CD8-positive, alpha-beta memory T cell (primary cell): Measurements from ENCODE around the gene SPECC1. TPM values are rescaled to one million over a fixed set of nuclear protein-coding genes. Genes with fewer than 3 reads are reported as not detected.

ENCODE experiments used
- CTCF ChIA-PET: fragments of 350-600 bp; sonication (Branson Sonifier 250); formaldehyde crosslinking; loops from one replicate; lab custom pipeline; 2021; ENCODE audit warnings: antibody characterized with exemption; lab: Charles Lee
- POLR2A ChIA-PET: fragments of 350-600 bp; sonication (Branson Sonifier 250); formaldehyde crosslinking; loops from one replicate; lab custom pipeline; 2021; ENCODE audit warnings: antibody characterized with exemption; lab: Charles Lee
- DNase-seq, 5 donors: peaks; one replicate each; pipeline versions ENCODE4 v3.0.0 to v3.0.0-alpha.2; 2020 to 2022; ENCODE audit warnings: mixed read lengths in 1 of 5
- H3K27ac ChIP-seq: one replicate; pipeline ENCODE4 v1.7.0; 2013; ENCODE audit warnings: low read depth, mild to moderate bottlenecking, low read length, moderate library complexity
- H3K27me3 ChIP-seq: 2 replicates; pipeline ENCODE4 v1.7.0; 2013; ENCODE audit warnings: low read length, mild to moderate bottlenecking; ENCODE audit not compliant: insufficient read depth, poor library complexity, severe bottlenecking
- H3K36me3 ChIP-seq: 2 replicates; pipeline ENCODE4 v1.7.0; 2013; ENCODE audit warnings: mild to moderate bottlenecking, low read length, moderate library complexity; ENCODE audit not compliant: insufficient read depth
- H3K4me1 ChIP-seq: 2 replicates; pipeline ENCODE4 v1.7.0; 2013; ENCODE audit warnings: mild to moderate bottlenecking, low read length, moderate library complexity; ENCODE audit not compliant: insufficient read depth
- H3K4me3 ChIP-seq: 2 replicates; pipeline ENCODE4 v1.7.0; 2013; ENCODE audit warnings: mild to moderate bottlenecking, low read length
- H3K9me3 ChIP-seq: 2 replicates; pipeline ENCODE4 v1.7.0; 2013; ENCODE audit warnings: mild to moderate bottlenecking, low read length
- H3K27ac Mint-ChIP-seq, 8 donors: one replicate each; pipeline ENCODE4 v1.8.0; 2020 to 2021; ENCODE audit warnings: mixed read lengths in 8 of 8, mild to moderate bottlenecking in 6 of 8, inconsistent platforms in 3 of 8, moderate library complexity in 3 of 8
- H3K27me3 Mint-ChIP-seq, 2 donors: one replicate each; pipeline ENCODE4 v1.8.0; 2020 to 2021; ENCODE audit warnings: mixed read lengths in 2 of 2, mild to moderate bottlenecking in 1 of 2, moderate library complexity in 1 of 2
- H3K36me3 Mint-ChIP-seq, 3 donors: one replicate each; pipeline ENCODE4 v1.8.0; 2020 to 2021; ENCODE audit warnings: mixed read lengths in 3 of 3, inconsistent platforms in 1 of 3, mild to moderate bottlenecking in 1 of 3
- H3K4me1 Mint-ChIP-seq, 3 donors: one replicate each; pipeline ENCODE4 v1.8.0; 2020 to 2021; ENCODE audit warnings: mixed read lengths in 3 of 3, inconsistent platforms in 1 of 3, mild to moderate bottlenecking in 1 of 3
- H3K4me3 Mint-ChIP-seq, 7 donors: one replicate each; pipeline ENCODE4 v1.8.0; 2020 to 2021; ENCODE audit warnings: mixed read lengths in 7 of 7, mild to moderate bottlenecking in 6 of 7, moderate library complexity in 4 of 7, inconsistent platforms in 2 of 7
- H3K9me3 Mint-ChIP-seq, 5 donors: one replicate each; pipeline ENCODE4 v1.8.0; 2020 to 2022; ENCODE audit warnings: mixed read lengths in 5 of 5, mild to moderate bottlenecking in 3 of 5, moderate library complexity in 2 of 5, inconsistent platforms in 1 of 5
- polyA plus RNA-seq: library from polyadenylated mRNA; unstranded; fragments of 300-500 nt; fragmentation: Illumina TruSeq; gene quantifications from one replicate; pipeline ENCODE4 v1.2.3, GENCODE V29; 2021
- total RNA-seq, 2 experiments: library from RNA; stranded (reverse); gene quantifications; one replicate each; pipeline ENCODE4 v1.2.3, GENCODE V29; 2021

SPECC1 gene
- total and polyA plus RNA-seq, 3 experiments from 2014 or later, result 12.5 to 15.9 (median 13.4) TPM

GRCh38 chr17:20281860-20282259 lies 272.7 kb downstream of the SPECC1 start:
- no peak overlapping the region for H3K4me3 ChIP-seq
- peaks cover 15% of the 10 kb centered on the region for H3K4me1 ChIP-seq
- H3K4me3 Mint-ChIP-seq, result no peak overlapping the region
- no peaks in the 10 kb centered on the region for H3K9me3 ChIP-seq
- no peaks in the 10 kb centered on the region for H3K9me3 Mint-ChIP-seq
- no peaks in the 10 kb centered on the region for H3K27me3 ChIP-seq
- POLR2A ChIA-PET, result no interaction called here
- CTCF ChIA-PET, result no interaction called here
- H3K27me3 Mint-ChIP-seq, result peaks cover 0 to 1% of the 10 kb centered on the region in 2 donors
- no peak overlapping the region for H3K27ac Mint-ChIP-seq
- no peak overlapping the region for H3K27ac ChIP-seq
- H3K36me3 ChIP-seq, result no peaks in the 10 kb centered on the region
- no peak for DNase-seq
- H3K4me1 Mint-ChIP-seq, result peaks cover 0 to 3% (median under 1%) of the 10 kb centered on the region in 3 donors
- peaks cover 0 to 7% (median 2%) of the 10 kb centered on the region in 3 donors for H3K36me3 Mint-ChIP-seq

GRCh38 chr17:20282526-20283308 lies 273.6 kb downstream of the SPECC1 start:
- Mint-ChIP-seq H3K36me3 (peaks cover 0 to 5% (median 3%) of the 10 kb centered on the region in 3 donors), H3K4me1 (no peaks in the 10 kb centered on the region), H3K4me3 (peak overlapping the region in 1 of 7 donors; percentile 32), H3K27ac (peak overlapping the region in 1 of 8 donors; percentile 6), H3K27me3 (peaks cover 0 to under 1% of the 10 kb centered on the region in 2 donors), H3K9me3 (no peaks in the 10 kb centered on the region)
- DNase-seq, result no peak
- Histone ChIP-seq H3K36me3 (no peaks in the 10 kb centered on the region), H3K4me1 (peaks cover 6% of the 10 kb centered on the region), H3K4me3 (no peak overlapping the region), H3K27ac (no peak overlapping the region), H3K27me3 (no peaks in the 10 kb centered on the region), H3K9me3 (no peaks in the 10 kb centered on the region)
- POLR2A ChIA-PET, result no interaction called here
- CTCF ChIA-PET, result no interaction called here

- H3K4me1 ChIP-seq, result no peaks in the 10 kb centered on the region
- H3K36me3 Mint-ChIP-seq, result peaks cover 0 to 1% (median 0%) of the 10 kb centered on the region in 3 donors
- H3K4me1 Mint-ChIP-seq, result no peaks in the 10 kb centered on the region
- no peak overlapping the region for H3K4me3 ChIP-seq
- no peak for DNase-seq
- H3K27me3 Mint-ChIP-seq, result no peaks in the 10 kb centered on the region
- H3K27ac Mint-ChIP-seq, result no peak overlapping the region
- ChIA-PET POLR2A (no interaction called here), CTCF (interaction anchor here (1.3 kb wide), 1 partner anchor 37 kb away, joined by 3 read pairs; no protein-coding TSS in a partner anchor)
- H3K4me3 Mint-ChIP-seq, result no peak overlapping the region
- no peaks in the 10 kb centered on the region for H3K9me3 ChIP-seq
- H3K36me3 ChIP-seq, result no peaks in the 10 kb centered on the region
- H3K9me3 Mint-ChIP-seq, result no peaks in the 10 kb centered on the region
- H3K27ac ChIP-seq, result no peak overlapping the region
- no peaks in the 10 kb centered on the region for H3K27me3 ChIP-seq
These were observed 274.9 kb downstream of the SPECC1 start for GRCh38 chr17:20284022-20284421.

- Mint-ChIP-seq H3K4me3 (no peak overlapping the region), H3K36me3 (peaks cover 0 to 1% (median 0%) of the 10 kb centered on the region in 3 donors), H3K27ac (peak overlapping the region in 1 of 8 donors; percentile 73), H3K27me3 (no peaks in the 10 kb centered on the region), H3K4me1 (no peaks in the 10 kb centered on the region), H3K9me3 (no peaks in the 10 kb centered on the region)
- no peak for DNase-seq
- H3K36me3 ChIP-seq, result no peaks in the 10 kb centered on the region
- no peak overlapping the region for H3K4me3 ChIP-seq
- no peak overlapping the region for H3K27ac ChIP-seq
- no peaks in the 10 kb centered on the region for H3K9me3 ChIP-seq
- CTCF ChIA-PET, result interaction anchor here (1.3 kb wide), 1 partner anchor 36 kb away, joined by 3 read pairs; no protein-coding TSS in a partner anchor
- POLR2A ChIA-PET, result no interaction called here
- H3K27me3 ChIP-seq, result no peaks in the 10 kb centered on the region
- no peaks in the 10 kb centered on the region for H3K4me1 ChIP-seq
These were observed 275.6 kb downstream of the SPECC1 start for GRCh38 chr17:20284570-20285295.

- H3K4me1 Mint-ChIP-seq, result no peaks in the 10 kb centered on the region
- peaks cover 0 to 1% of the 10 kb centered on the region in 2 donors for H3K27me3 Mint-ChIP-seq
- ChIA-PET POLR2A (no interaction called here), CTCF (no interaction called here)
- H3K27ac ChIP-seq, result no peak overlapping the region
- H3K36me3 ChIP-seq, result no peaks in the 10 kb centered on the region
- DNase-seq, result no peak
- H3K4me1 ChIP-seq, result no peaks in the 10 kb centered on the region
- no peak overlapping the region for H3K4me3 ChIP-seq
- no peaks in the 10 kb centered on the region for H3K9me3 ChIP-seq
- no peak overlapping the region for H3K4me3 Mint-ChIP-seq
- H3K27me3 ChIP-seq, result no peaks in the 10 kb centered on the region
- no peak overlapping the region for H3K27ac Mint-ChIP-seq
- H3K9me3 Mint-ChIP-seq, result peaks cover 0 to 2% (median 0%) of the 10 kb centered on the region in 5 donors
- H3K36me3 Mint-ChIP-seq, result peaks cover 0 to 8% (median 4%) of the 10 kb centered on the region in 3 donors
These were observed 280.8 kb downstream of the SPECC1 start for GRCh38 chr17:20289984-20290383.

GRCh38 chr17:20291853-20292252 lies 282.7 kb downstream of the SPECC1 start:
- Histone ChIP-seq H3K9me3 (no peaks in the 10 kb centered on the region), H3K27me3 (no peaks in the 10 kb centered on the region), H3K27ac (no peak overlapping the region), H3K4me3 (no peak overlapping the region), H3K4me1 (no peaks in the 10 kb centered on the region), H3K36me3 (no peaks in the 10 kb centered on the region)
- Mint-ChIP-seq H3K36me3 (peaks cover 2 to 11% (median 8%) of the 10 kb centered on the region in 3 donors), H3K27ac (peak overlapping the region in 1 of 8 donors; percentile 63), H3K9me3 (peaks cover 0 to 2% (median 0%) of the 10 kb centered on the region in 5 donors), H3K4me3 (no peak overlapping the region), H3K4me1 (no peaks in the 10 kb centered on the region), H3K27me3 (peaks cover 0 to 1% of the 10 kb centered on the region in 2 donors)
- no peak for DNase-seq
- ChIA-PET POLR2A (no interaction called here), CTCF (no interaction called here)

GRCh38 chr17:20293501-20293900 lies 284.3 kb downstream of the SPECC1 start:
- ChIA-PET CTCF (no interaction called here), POLR2A (no interaction called here)
- Histone ChIP-seq H3K36me3 (no peaks in the 10 kb centered on the region), H3K27ac (no peak overlapping the region), H3K4me3 (no peak overlapping the region), H3K4me1 (no peaks in the 10 kb centered on the region), H3K27me3 (no peaks in the 10 kb centered on the region), H3K9me3 (no peaks in the 10 kb centered on the region)
- Mint-ChIP-seq H3K4me1 (no peaks in the 10 kb centered on the region), H3K27me3 (peaks cover 0 to 1% of the 10 kb centered on the region in 2 donors), H3K36me3 (peaks cover 7 to 14% (median 9%) of the 10 kb centered on the region in 3 donors), H3K27ac (no peak overlapping the region), H3K9me3 (peaks cover 0 to 2% (median 0%) of the 10 kb centered on the region in 5 donors), H3K4me3 (no peak overlapping the region)
- no peak for DNase-seq

GRCh38 chr17:20294120-20294519 lies 285.0 kb downstream of the SPECC1 start:
- Histone ChIP-seq H3K27ac (no peak overlapping the region), H3K4me1 (no peaks in the 10 kb centered on the region), H3K27me3 (no peaks in the 10 kb centered on the region), H3K9me3 (no peaks in the 10 kb centered on the region), H3K36me3 (no peaks in the 10 kb centered on the region), H3K4me3 (no peak overlapping the region)
- POLR2A ChIA-PET, result no interaction called here
- Mint-ChIP-seq H3K36me3 (peaks cover 7 to 17% (median 9%) of the 10 kb centered on the region in 3 donors), H3K27ac (peak overlapping the region in 1 of 8 donors; percentile 69), H3K27me3 (peaks cover 0 to 1% of the 10 kb centered on the region in 2 donors), H3K4me1 (no peaks in the 10 kb centered on the region), H3K4me3 (no peak overlapping the region), H3K9me3 (peaks cover 0 to 2% (median 0%) of the 10 kb centered on the region in 5 donors)
- no peak for DNase-seq
- CTCF ChIA-PET, result no interaction called here
